Cardiac septum (tissue), 1 donor: ENCODE data around the gene LY86. TPM values are rescaled to one million over a fixed set of nuclear protein-coding genes. Genes with fewer than 3 reads are reported as not detected.

Source experiments
- DNase-seq: peaks from one replicate; pipeline ENCODE4 v3.0.0-alpha.2; 2020; ENCODE audit warnings: low spot score
- intact Hi-C: fragments of 100-400 bp; cut with DNase I; formaldehyde crosslinking; loops from one replicate; pipeline ENCODE4 v1.14.0; 2022
- total RNA-seq: library from RNA; stranded (reverse); fragmentation: NEBNext Ultra II Directional; extraction: Animal tissue kit (Norgen Biotek cat#: 25700); gene quantifications from one replicate; pipeline ENCODE4 v1.2.1, GENCODE V29; 2021
- donor health status: DM: no; HTN: no; CAD: no.

The LY86 gene
- total RNA-seq, 1 donor from 2014 or later: 1.9 TPM

DNA sequence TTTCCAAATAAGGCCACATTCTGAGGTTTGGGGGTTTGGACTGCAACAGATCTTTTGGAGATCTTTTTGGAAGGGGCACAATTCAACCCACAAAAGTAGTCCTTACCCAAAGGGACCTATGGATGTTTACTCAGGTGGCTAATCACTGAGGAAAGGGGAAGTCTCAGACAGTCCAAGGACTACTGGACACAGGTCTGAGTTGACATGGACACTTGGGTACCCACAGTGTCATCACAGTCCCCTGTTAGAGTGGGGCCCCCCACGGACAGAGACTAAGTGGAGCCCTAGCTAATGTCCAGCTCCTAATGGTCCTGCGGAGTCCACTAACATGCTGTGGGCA lies 101.6 kb downstream of the LY86 start:
- DNase-seq: no peak
- intact Hi-C loops: no loop called here

DNA sequence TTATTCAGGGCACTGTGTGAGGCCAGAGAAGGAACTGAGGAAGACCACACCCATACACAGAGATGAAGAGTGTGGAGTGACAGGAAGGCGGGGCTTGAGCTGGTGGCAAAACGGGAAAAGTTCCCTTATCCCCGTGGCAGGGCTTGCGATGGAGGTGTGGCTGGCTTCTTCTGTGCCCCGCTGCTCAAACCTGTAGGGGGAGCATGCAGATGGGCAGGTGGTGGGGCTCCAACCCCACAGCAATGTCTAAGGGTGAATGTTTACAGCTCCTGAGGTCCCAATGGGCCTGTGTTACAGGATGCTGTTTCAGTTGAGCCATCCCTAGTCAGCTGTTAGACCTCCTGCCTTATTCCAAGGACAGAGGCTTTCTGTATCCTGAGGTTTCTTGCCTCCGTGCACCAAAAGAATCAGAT lies 105.9 kb downstream of the LY86 start:
- DNase-seq: no peak
- intact Hi-C loops: no loop called here

DNA sequence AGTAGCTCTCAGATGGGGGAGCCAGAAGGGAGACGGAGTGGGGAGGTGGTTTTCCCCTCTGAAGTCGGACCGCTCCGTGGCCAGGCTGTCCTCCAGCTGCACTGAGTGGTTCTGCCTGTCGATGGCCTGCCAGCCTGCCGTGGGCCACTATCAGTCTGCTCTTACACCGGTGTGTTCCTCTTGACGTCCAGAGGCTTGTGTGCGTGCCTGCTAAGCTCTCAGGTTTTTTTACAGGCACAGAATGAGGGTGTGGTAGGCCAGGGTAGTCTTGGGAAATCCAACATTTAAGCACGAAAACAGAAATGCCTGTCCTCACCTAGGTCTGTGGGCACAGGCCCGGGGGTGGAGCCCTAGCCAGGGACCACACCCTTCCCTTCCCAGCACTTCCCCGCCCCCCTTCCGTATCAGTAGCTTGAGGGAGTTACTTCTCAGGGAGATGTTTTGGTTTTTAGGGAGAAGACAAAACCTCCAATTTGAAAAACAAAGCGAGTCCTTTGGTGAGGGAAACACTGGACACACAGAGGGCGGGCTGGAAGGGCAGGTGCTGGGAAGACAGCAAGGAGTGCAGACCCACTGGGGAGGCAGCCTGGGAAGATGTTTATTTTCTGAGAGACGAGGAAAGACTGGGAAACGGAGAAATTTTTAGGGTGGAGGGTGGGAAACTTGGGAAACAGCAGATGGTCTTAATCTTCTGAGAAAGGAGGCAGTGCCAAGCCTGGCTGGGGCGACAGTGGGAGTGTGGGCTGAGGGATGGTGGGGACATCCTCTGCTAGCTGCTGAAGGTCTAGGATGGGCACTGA lies 106.5 kb downstream of the LY86 start:
- intact Hi-C loops: no loop called here
- peak; percentile 89 for DNase-seq

DNA sequence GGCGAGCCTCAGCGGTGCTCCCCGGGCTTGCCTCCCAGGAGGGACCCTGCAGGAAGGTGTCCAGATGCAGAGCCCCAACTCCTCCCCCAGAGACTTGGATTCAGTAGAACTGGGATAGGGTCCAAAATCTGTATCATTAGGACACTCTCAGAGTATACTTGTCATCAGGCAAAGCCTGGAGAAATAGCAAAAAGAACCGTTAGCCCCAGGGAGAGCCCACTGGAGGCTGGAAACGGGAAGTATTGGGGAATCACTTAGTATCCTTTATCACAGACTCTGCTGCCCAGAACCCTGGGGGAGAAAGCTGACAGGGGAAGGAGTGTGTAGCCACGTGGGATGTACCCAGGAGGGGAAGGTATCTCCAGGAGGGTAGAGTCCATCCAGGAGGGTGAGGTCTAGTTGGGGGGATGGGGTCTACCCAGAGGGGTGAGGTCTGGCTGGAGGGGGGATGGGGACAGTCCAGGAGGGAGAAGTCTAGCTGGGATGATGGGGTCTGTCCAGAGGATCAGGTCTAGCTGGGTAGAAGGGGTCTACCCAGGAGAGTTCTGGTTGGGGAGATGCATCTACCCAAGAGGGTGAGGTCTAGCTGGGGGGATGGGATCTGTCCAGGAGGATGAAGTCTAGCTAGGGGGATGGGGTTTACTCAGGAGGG lies 107.2 kb downstream of the LY86 start:
- DNase-seq: no peak
- intact Hi-C loops: no loop called here

DNA sequence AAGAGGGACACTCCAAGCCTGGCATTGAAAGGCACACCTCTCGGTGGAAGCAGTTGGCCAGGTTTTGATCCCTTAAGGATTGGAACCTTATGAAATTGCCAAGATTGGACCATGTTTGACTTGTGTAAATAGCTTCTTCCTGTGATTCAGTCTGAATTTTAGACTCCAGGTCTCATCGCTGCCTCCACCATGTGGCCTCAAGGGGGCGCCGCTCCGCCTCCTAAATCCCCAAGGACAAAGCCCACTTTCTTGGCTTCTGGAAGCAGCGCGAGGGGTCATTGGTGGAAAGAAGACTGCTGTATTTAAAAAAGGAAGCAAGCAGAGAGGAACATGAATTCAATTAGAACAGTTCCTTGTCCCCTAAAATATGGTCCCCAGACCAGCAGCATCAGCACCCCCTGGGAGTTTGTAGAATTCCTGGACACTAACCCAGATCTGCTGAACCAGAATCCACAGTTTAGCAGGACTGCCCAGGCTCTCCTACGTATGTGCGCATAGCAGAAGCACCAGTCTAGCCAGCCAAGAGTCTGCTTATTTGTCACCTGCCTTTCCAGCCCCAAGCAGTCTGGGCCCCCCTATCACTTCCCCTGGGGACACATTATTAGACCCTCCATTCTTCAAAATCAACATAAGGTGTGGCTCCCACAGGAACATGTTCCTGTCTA lies 108.5 kb downstream of the LY86 start:
- DNase-seq: peak; percentile 85
- intact Hi-C loops: no loop called here

DNA sequence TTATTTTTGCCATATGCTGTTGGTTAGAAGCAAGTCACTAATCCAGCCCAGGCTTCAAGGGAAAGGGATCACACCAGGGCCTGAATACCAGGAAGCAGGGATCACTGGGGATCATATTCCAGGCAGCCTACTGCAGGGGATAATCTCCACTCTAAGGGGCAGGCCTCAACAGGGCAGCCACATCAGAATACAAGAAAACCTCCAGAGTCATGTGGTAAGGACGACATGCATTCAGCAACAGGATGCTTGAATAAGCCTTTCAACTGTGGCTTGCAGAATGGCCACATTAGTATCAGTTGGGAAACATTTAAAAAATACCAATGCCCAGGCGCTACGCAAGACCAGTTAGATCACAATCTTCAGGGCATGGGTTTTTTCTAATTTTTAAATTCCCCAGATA lies 109.1 kb downstream of the LY86 start:
- intact Hi-C loops: no loop called here

DNA sequence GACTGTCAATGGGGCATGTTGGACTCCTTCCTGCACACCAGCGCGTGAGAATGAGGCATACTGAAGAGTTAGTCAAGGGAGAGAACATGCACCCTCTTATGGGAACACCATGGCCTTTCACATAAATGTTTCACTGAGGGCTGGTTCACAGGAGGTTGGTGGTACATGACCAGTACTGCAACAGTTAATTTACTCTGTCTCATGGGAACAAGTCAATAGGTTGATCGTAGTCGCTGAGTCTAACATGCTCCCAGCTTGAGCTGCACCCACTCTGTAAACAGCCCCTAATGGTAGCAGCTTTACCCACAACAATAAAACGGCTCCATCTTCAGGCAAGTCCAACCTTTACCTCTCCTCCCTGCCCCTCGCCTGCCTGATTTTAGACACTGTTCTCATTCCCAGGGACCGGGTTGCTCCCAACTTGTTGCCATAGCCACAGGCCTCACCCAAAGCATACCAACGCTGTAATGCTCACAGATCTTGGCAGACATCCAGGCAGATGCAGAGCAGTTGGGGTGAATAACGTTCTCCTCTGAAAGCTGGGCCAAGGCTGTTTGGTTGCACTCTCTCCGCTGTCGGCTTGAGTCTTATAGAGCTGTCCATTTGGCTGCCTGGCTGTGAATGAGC lies 111.3 kb downstream of the LY86 start:
- intact Hi-C loops: no loop called here

More for the DNA sequence above, 109.1 kb downstream of the LY86 start:
- no peak for DNase-seq

DNA sequence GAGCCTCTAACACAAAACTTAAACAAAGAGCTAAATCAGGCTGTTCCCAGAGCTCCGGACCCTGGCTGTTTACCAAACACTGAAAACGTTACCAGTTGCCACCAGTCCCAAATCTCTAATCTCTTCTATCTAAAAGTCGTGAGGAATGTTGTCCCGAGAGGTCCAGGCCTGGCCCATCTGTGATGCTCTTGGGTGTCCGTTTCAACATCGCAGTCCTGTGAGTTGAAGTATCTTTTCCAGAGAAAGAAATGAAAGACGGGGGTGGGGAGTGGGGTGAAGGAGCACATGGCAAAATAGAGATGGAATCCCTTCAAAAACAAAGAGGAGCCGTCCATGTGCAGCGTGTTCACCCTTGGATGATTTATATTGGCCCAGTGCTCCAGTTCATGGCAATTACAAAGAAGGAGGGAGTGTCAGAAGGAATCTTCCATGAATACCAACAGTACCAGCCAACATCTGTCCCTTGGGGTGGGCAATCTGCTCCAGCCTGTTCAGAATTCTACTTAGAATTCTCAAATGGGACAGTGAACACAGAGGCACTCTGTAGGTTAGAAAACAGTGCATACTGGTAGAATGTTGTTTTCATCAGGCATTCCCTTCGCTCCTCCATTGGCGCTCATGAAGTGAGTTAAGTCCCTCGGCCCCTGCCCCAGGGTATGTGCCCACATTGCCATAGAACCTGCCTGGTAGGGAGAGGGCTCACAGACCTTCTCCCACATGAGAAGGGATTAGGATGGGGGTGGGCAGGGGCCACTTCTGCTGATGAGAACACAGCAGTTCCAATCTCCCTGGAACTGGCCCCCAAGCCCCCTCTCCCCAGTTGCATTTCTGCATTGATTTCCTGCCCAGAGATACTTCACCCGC lies 112.1 kb downstream of the LY86 start:
- intact Hi-C loops: no loop called here
- no peak for DNase-seq

More for the DNA sequence above, 111.3 kb downstream of the LY86 start:
- peak; percentile 84 for DNase-seq

DNA sequence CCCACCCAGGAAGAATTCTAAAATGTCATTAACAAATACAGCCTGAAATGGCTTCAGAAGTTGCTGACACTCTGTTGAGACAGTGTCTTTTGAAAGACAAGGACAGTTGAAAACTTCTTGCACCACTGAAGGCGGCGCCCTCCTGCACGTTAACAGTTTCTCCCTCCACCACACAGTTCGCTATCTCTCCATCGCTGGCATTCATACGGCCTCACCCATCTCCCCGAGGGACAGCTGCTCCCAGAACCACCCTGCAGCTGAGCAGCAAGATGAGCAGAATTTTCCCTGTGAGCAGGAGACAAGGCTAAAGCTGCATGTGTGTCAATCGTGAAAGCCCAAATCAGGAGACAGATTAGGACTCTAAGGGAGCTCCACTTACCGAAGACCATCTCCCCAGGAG lies 113.3 kb downstream of the LY86 start:
- intact Hi-C loops: no loop called here
- DNase-seq: no peak

DNA sequence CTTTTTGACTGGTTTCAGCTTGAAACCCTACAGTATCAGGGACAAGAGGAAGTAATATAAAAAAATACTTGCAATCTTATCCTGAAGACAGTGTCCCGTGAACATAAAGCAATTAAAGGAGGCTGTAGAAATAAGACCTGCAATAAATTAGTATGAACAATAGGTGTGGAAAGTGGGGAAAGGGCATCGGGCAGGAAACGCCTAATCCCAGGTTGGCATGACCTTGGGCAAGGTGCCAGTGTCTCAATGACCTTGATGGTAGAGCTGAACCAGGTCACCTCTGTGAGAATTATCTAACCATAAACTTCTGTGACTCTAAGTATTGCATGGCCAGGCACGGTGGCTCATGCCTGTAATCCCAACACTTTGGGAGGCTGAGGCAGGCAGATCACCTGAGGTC lies 115.2 kb downstream of the LY86 start:
- intact Hi-C loops: no loop called here

More for the DNA sequence above, 115.2 kb downstream of the LY86 start:
- DNase-seq: no peak
